Activated gamma-delta T cell (primary cell): ENCODE data around the gene GOLGA5.

ENCODE experiments used
- DNase-seq: peaks from one replicate; lab custom pipeline; 2025; lab: John Stamatoyannopoulos, UW

Gene GOLGA5

DNA sequence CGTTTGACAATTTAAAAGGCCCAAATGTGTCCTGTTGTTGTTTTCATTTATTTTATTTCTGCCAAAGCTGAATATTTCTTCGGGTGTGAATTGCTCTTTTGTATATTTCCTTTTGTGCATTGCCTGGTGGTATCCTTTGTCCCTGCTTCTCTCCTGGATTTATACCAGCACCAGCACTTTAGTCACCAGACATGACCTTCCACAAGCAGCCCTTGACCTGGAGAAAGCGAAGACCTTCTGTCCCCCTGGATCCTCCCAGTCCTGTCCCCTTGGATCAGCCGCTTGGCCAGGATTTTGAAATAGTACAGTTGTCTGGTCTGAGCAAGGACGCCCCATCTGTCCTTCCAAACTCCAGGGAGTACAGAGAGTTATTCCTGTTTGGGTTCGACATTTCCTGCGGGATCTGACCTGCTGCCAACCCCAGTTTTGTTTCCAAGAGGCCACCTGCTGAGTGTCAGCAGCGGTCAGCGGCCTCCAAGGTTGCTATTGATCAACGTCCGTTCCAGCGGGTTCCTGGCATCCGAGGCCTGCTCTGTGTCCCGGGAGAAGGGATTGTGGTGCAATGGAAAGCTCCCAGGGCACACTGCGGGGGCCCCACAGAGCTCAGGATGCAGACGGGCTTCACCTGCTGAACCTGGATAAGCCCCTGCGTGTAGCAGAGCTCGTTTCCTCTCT, 83.8 kb downstream of the GOLGA5 start:
- no peak for DNase-seq

DNA sequence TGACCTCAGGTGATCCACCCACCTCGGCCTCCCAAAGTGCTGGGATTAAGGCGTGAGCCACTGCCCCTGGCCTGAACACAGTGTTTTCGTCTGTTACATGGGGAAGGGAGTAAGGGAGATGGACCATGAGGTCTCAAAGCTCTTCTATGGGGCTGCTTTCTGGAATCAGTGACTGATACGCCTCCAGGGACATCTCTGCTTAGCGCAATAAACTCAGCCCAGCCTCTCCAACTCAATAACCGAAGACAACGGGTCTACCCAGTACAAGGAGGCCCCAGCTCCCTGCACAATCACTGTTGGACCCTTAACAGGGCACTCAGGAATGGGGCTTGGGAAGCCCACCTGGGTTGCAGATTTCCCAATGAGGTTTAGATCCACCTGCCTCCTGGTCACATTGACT, 86.2 kb downstream of the GOLGA5 start:
- no peak for DNase-seq

DNA sequence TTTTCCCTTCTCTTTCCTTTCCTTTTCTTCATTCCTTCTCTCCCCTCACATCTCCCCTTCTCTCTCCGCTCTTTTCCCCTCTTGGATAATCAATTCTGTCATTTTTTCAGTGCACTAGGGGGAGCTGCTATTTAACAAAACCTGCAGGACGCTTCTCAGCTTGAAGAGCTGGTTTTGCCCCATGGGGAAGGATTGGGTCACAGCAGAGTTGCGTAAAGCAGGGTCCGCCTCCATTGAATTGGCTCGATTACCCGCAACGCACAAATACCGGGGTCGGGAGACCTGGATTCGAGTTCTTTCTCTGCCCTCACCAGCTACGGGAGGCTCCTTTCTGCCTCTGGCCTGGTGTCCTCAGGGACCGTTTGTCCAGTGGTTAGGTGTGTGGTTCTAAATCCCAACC, 86.7 kb downstream of the GOLGA5 start:
- DNase-seq = no peak

DNA sequence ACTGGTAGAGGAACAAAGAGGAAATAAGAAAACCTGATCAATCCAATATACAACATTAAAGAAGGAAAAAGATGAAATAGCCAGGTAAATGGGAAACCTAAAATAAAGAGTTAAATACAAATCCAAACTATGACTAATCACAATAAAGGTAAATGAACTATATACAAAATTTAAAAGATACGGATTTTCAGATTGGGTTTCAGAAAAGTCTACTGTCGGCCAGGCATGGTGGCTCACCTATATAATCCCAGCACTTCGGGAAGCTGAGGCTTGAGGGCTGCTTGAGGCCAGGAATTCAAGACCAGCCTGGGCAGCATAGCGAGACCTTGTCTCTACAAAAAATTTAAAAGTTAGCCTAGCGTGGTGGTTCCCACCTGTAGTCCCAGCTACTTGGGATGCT, 89.0 kb downstream of the GOLGA5 start:
- no peak for DNase-seq

DNA sequence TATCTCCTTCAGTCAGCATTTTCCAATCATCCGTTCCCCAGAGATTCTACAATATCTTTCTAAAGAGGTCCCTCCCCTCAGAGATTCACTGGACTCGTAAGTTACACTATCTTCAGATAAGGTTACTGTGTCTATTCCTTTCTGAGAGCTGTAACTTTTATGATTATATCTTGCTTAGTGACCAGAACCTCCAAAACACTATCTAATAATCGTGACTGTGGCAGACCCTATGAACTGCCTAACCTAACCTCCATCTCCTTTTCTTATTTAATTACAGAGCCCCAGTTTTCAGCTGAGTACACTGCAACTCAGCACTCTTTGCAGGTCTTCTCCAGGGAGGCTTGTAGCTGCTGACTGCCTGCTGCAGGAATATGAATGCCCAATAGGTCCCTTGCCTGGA, 90.3 kb downstream of the GOLGA5 start:
- no peak for DNase-seq

DNA sequence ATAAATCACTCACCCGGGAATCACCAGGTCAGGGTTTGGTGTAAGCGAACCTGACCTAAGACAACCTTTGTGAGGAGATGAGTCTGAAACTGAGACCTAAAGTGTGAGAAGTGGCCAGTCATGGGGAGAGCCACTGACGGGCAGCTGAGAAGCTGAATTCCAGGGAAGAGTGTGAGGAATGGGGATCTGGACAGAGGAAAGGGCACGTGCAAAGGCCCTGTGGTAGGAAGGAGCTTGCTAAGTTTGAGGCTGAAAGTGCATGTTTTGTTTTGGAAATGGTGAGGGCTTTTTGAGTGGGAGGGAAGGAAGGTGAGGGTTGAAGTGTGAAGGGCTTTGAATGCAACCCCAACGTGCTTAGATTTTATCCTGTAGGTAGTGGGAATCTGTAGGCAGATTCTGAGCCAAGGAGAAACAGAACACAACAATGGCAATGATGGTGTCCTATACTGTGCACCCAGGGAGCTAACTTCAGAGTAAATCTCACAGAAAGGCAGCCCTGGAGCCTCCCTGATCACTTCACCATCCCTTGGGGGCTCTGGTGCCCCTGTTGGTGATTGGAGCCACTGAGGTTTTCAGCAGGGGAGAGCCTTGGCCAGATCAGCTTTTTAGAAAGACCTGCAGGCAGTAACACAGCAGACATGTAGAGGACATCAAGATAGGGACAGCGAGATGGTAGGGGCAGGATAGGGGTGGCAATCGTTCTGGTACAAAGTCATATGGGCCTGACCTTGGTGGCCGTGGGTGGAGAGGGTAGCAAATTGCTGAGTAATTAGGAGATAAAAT, 91.4 kb downstream of the GOLGA5 start:
- no peak for DNase-seq

DNA sequence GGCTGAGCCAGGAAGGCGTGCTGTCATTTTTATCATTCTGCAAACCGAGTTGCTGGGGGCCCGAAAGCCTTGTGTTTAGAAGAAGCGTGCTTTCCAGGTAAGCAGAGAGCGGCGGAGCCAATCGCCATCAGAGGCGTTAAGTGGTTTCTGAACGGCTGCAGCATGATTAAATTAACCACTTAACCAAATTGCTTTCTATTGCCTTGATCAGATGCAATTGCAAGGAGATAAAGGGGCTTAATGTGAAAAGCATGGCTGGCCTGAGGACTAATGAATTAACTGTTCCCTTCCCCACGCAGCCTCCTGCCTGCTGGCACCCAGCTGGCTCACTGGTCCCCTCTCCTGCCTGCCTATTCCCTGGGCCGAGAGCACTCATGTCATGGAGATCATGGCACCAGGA, 92.2 kb downstream of the GOLGA5 start:
- DNase-seq = no peak

DNA sequence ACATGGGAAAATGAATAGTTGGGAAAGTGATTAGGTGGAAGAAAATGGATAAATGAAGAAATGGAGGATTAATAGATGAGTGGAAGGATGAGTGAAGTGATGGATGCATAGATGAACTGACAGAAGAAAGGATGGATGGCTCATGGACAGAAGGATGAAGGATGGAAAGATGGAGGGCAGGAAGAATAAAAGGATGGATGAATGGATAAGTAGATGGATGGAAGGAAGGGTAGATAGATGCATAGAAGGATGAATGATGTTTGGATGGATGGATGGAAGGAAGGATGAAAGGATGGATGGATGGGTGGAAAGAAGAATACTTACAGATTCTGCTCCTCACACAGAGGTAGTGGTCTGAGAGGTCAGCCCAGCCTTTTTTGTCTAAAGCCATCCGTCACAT, 93.1 kb downstream of the GOLGA5 start:
- no peak for DNase-seq

DNA sequence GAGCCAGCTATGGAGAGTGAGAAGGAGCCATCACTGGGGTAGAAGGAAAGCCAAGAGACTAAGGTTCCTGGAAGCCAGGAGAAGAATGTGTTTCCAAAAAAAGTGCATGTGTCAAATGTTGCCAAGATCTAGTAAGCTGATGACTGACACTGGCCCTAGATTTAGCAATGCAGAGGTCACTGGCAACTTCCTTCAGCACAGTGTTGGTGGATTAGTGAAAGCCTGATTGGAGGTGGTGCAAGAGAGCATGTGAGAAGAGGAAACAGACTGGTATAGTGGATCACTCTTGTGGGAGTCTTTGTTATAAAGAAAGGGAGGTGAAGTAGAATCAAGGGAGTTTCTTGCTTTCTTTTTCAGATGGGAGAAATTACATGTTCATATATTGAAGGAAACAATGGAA, 94.8 kb downstream of the GOLGA5 start:
- no peak for DNase-seq
